ENCODE data around the gene CCNL2. TPM values are rescaled to one million over a fixed set of nuclear protein-coding genes. Genes with fewer than 3 reads are reported as not detected.

The CCNL2 gene
- total and polyA plus RNA-seq, 2 of the 13 experiments (the other 11 are each of a cell fraction or from before 2014, with no cell fraction given): 105 to 340 TPM

DNA sequence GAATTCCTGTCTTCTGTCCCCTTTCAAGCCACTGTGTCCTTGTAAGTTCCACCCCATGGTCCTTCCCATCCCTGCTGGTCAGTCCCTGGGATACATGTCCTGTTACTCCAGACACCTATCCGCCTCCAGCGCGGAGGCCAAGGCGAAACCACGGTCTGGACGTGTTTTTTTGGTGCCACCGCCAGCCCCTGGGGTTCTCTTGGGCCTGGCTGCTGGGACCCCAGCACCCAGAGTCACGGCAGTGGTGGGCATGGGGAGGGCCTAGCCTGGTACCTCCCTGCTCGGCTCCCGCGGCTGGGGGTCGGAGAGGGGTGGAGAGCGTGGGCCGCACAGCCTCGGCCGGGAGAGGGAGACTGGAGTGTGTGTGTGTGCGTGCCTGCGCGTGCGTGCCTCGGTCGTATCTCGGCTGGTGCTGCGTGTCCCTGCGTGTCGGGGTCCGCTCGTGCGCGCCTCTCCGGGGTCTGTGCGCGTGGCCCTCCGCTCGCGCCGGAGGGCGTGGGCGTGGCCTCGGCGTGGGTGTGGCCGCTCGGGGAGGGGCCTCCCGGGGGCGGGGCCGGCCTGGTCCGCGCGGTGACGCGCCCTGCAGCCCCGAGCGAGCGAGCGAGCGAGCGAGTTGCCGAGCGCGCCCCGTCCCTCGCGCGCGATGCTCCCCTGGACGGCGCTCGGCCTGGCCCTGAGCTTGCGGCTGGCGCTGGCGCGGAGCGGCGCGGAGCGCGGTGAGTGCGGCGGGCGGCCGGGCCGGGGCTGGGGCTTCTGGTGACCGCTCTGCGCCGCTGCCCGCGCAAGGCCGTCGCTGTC is 36.2 kb upstream of the CCNL2 start, which contains the start of gene VWA1 (continued):
- TF ChIP-seq, protein P1, sequence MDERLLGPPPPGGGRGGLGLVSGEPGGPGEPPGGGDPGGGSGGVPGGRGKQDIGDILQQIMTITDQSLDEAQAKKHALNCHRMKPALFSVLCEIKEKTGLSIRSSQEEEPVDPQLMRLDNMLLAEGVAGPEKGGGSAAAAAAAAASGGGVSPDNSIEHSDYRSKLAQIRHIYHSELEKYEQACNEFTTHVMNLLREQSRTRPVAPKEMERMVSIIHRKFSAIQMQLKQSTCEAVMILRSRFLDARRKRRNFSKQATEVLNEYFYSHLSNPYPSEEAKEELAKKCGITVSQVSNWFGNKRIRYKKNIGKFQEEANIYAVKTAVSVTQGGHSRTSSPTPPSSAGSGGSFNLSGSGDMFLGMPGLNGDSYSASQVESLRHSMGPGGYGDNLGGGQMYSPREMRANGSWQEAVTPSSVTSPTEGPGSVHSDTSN (CRISPR knock-in tag; IDR thresholded peaks at IDR 0.05): no peak
- TF ChIP-seq MAFG (CRISPR knock-in tag; IDR thresholded peaks at IDR 0.05) (no peak), XBP1 (CRISPR knock-in tag; IDR thresholded peaks at IDR 0.05) (no peak), PHF5A (CRISPR knock-in tag; IDR thresholded peaks at IDR 0.05; ENCODE audit: low read depth, unreplicated experiment) (no peak), GMEB1 (CRISPR knock-in tag; IDR thresholded peaks at IDR 0.05; ENCODE audit: borderline replicate concordance) (no peak; the same call in 1 of the 2 replicates), ZC3H4 (CRISPR knock-in tag; IDR thresholded peaks at IDR 0.05; ENCODE audit: borderline replicate concordance) (no peak), ZNF558 (CRISPR knock-in tag; IDR thresholded peaks at IDR 0.05; ENCODE audit: borderline replicate concordance) (peak; percentile 70; the same call in 1 of the 2 replicates), ZNF205 (CRISPR knock-in tag; IDR thresholded peaks at IDR 0.05) (peak; percentile 70; the same call in 1 of the 2 replicates), ZFP82 (CRISPR knock-in tag; IDR thresholded peaks at IDR 0.05; ENCODE audit: borderline replicate concordance) (peak; percentile 48; the same call in 1 of the 2 replicates), ARID2 (CRISPR knock-in tag; IDR thresholded peaks at IDR 0.05; ENCODE audit: borderline replicate concordance) (0 out of 2 replicates have a peak, but pooled peaks have one; percentile 4), BHLHE40 (IDR thresholded peaks at IDR 0.05; ENCODE audit: low read length) (no peak), SP1 (IDR thresholded peaks at IDR 0.05) (no peak), SP1 (CRISPR knock-in tag; IDR thresholded peaks at IDR 0.05) (peak; percentile 89), ZNF431 (CRISPR knock-in tag; IDR thresholded peaks at IDR 0.05; ENCODE audit: borderline replicate concordance, low read depth) (0 out of 2 replicates have a peak, but pooled peaks have one; percentile 2), ZSCAN9 (CRISPR knock-in tag; IDR thresholded peaks at IDR 0.05; ENCODE audit: borderline replicate concordance) (no peak), ATF4 (CRISPR knock-in tag; IDR thresholded peaks at IDR 0.05) (no peak), DR1 (CRISPR knock-in tag; IDR thresholded peaks at IDR 0.05) (no peak), ZBTB38 (CRISPR knock-in tag; IDR thresholded peaks at IDR 0.05) (peak; percentile 85), ZSCAN31 (CRISPR knock-in tag; IDR thresholded peaks at IDR 0.05; ENCODE audit: low read depth) (no peak; the same call in 1 of the 2 replicates), AHR (CRISPR knock-in tag; IDR thresholded peaks at IDR 0.05) (no peak), PAWR (CRISPR knock-in tag; IDR thresholded peaks at IDR 0.05; ENCODE audit: borderline replicate concordance) (no peak), RBFOX2 (IDR thresholded peaks at IDR 0.05; ENCODE audit: low read depth, low read length) (peak; percentile 96), ZNF235 (CRISPR knock-in tag; IDR thresholded peaks at IDR 0.05; ENCODE audit: borderline replicate concordance) (no peak), NR2F2 (IDR thresholded peaks at IDR 0.05; ENCODE audit: borderline replicate concordance, low read depth) (no peak)
- TF ChIP-seq, protein P2, sequence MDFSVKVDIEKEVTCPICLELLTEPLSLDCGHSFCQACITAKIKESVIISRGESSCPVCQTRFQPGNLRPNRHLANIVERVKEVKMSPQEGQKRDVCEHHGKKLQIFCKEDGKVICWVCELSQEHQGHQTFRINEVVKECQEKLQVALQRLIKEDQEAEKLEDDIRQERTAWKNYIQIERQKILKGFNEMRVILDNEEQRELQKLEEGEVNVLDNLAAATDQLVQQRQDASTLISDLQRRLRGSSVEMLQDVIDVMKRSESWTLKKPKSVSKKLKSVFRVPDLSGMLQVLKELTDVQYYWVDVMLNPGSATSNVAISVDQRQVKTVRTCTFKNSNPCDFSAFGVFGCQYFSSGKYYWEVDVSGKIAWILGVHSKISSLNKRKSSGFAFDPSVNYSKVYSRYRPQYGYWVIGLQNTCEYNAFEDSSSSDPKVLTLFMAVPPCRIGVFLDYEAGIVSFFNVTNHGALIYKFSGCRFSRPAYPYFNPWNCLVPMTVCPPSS (IDR thresholded peaks at IDR 0.05): no peak
- TF ChIP-seq, protein P3, sequence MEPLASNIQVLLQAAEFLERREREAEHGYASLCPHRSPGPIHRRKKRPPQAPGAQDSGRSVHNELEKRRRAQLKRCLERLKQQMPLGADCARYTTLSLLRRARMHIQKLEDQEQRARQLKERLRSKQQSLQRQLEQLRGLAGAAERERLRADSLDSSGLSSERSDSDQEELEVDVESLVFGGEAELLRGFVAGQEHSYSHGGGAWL (CRISPR knock-in tag; IDR thresholded peaks at IDR 0.05): 0 out of 2 replicates have a peak, but pooled peaks have one; percentile 20
